ENCODE data around the gene ZSCAN16. TPM values are rescaled to one million over a fixed set of nuclear protein-coding genes. Genes with fewer than 3 reads are reported as not detected.
A peak's percentile ranks its signal among the peaks of the same experiment; 100 is the strongest.
"Not testable (repeated sequence)": the region's sequence is repeated elsewhere in the genome, so short reads cannot be mapped to it uniquely, and the experiment has no call there.

ZSCAN16 gene
- 1 to 10 TPM; 2.8 to 3.6 TPM for total RNA-seq

GRCh38 chr6:28124350-28124970 lies at the start of gene ZSCAN16:
Gene ZSCAN16, plus strand, starts transcription at chr6:28124609. Its CDS starts 835 bp downstream, at chr6:28125444.
- peak; percentile 84 for DNase-seq

DNA sequence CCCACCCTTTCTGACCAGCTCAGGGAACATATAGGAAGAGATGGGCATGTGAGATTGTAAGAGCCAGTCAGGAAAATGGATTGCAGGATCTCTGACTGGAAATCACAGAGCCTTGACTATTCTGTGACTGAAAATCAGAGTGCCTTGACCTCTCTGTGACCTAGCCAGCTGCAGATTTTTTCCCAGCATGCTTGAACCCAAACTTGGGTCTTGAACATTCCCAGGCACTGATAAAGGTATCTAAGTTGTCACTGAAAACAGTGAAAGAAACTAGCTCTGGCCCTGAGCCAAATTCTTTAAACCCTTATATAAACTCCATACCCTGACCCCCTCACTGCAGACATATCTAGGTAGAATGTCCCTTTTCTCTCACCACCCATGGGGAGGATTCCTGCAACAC lies 46.4 kb upstream of the ZSCAN16 start:
- CTCF ChIA-PET: no interaction called here
- Mint-ChIP-seq H3K27me3 (peaks cover 2% of the 10 kb centered on the region), H3K4me1 (ENCODE audit: low read depth) (peaks cover 13% of the 10 kb centered on the region), H3K27ac (no peak overlapping the region), H3K4me3 (no peak overlapping the region), H3K36me3 (no peaks in the 10 kb centered on the region), H3K9me3 (no peaks in the 10 kb centered on the region)
- no peak for DNase-seq
- POLR2A ChIA-PET: no interaction called here
- intact Hi-C loops (cut with micrococcal nuclease): no loop called here

More at GRCh38 chr6:28124350-28124970, at the start of gene ZSCAN16:
- ChIA-PET CTCF (interaction anchor here (0.7 to 3.0 kb wide), 5 partner anchors 15 to 231 kb away, joined by 3 to 16 read pairs (median 7); partner anchors contain the start of genes ZKSCAN3 and ZKSCAN8), POLR2A (interaction anchor here (0.6 to 2.0 kb wide), 6 partner anchors 10 to 241 kb away, joined by 3 to 10 read pairs (median 4); partner anchors contain the start of genes ZKSCAN4 and ZKSCAN8)
- H3K9me3 Mint-ChIP-seq: no peaks in the 10 kb centered on the region
- intact Hi-C loops (cut with micrococcal nuclease): loop anchor here (1.0 to 2.0 kb wide), 2 partner anchors 16 to 20 kb away; partner anchors contain the start of gene ZKSCAN8
- H3K4me1 Mint-ChIP-seq (ENCODE audit: low read depth): peaks cover 35% of the 10 kb centered on the region
- H3K4me3 Mint-ChIP-seq: peak within 1 kb of the TSS; percentile 91
- no peaks in the 10 kb centered on the region for H3K27me3 Mint-ChIP-seq
- H3K27ac Mint-ChIP-seq: peak within 1 kb of the TSS; percentile 91
- peaks cover 28% of the 10 kb centered on the region for H3K36me3 Mint-ChIP-seq

DNA sequence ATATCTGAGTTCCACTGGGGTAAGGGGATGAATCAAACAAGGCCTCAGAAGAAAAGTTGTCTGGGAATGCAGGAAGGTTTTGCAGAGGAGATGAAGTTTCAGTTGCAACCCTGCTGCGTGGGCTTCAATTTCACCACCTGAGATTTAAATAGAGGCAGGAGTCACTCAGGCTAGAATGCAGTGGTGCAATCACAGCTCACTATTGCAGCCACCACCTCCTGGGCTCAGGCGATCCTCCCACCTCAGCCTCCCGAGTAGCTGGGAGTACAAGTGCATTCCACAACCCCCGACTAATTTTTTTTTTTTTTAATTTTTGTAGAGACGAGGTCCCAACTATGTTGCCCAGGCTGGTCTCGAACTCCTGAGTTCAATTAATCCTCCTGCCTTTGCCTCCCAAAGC lies 45.6 kb upstream of the ZSCAN16 start:
- no peak overlapping the region for H3K27ac Mint-ChIP-seq
- H3K27me3 Mint-ChIP-seq: no peaks in the 10 kb centered on the region
- intact Hi-C loops (cut with micrococcal nuclease): no loop called here
- no peak overlapping the region for H3K4me3 Mint-ChIP-seq
- H3K36me3 Mint-ChIP-seq: no peaks in the 10 kb centered on the region
- H3K9me3 Mint-ChIP-seq: no peaks in the 10 kb centered on the region
- ChIA-PET CTCF (no interaction called here), POLR2A (no interaction called here)
- H3K4me1 Mint-ChIP-seq (ENCODE audit: low read depth): peaks cover 20% of the 10 kb centered on the region
- no peak for DNase-seq

- H3K9me3 Mint-ChIP-seq, H3K36me3 Mint-ChIP-seq, DNase-seq, H3K27me3 Mint-ChIP-seq: not testable (repeated sequence)
- Mint-ChIP-seq H3K4me3 (peak within 1 kb of the TSS; percentile 96), H3K27ac (peak within 1 kb of the TSS; percentile 97), H3K4me1 (ENCODE audit: low read depth) (peaks cover 20% of the 10 kb centered on the region)
- POLR2A ChIA-PET: interaction anchor here (0.6 to 1.8 kb wide), 5 partner anchors 12 to 350 kb away, joined by 3 to 8 read pairs (median 3); a partner anchor contains a TSS
- CTCF ChIA-PET: interaction anchor here (0.7 kb wide), 1 partner anchor 18 kb away, joined by 3 read pairs; no protein-coding TSS in a partner anchor
- intact Hi-C loops (cut with micrococcal nuclease): loop anchor here (1.0 to 5.0 kb wide), 6 partner anchors 24 to 506 kb away; partner anchors contain the start of genes ZKSCAN4 and ZSCAN26
Observed at GRCh38 chr6:28080381-28080630, 44.1 kb upstream of the ZSCAN16 start, which contains the start of gene ZNF165. Gene ZNF165, plus strand, starts transcription at chr6:28080568. Its CDS starts 4,913 bp downstream, at chr6:28085481.

- CTCF ChIA-PET: interaction anchor here (0.7 kb wide), 1 partner anchor 17 kb away, joined by 3 read pairs; no protein-coding TSS in a partner anchor
- DNase-seq: peak; percentile 92
Observed at GRCh38 chr6:28080631-28081485, 43.6 kb upstream of the ZSCAN16 start.

DNA sequence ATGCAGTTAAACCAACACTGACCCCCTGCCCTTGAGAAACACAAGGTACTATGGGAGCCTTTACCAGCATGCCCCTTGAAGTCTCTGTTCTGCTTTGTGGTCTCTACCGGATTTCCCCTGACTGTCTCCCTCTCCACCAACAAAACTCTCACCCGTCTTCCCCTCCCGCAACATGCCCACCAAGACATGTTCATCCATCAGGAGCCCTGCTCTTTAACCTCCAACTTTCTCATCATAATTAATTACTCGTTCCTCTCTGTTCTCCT lies 43.0 kb upstream of the ZSCAN16 start:
- H3K4me1 Mint-ChIP-seq (ENCODE audit: low read depth): peaks cover 20% of the 10 kb centered on the region
- H3K9me3 Mint-ChIP-seq: no peaks in the 10 kb centered on the region
- H3K27me3 Mint-ChIP-seq: no peaks in the 10 kb centered on the region
- ChIA-PET CTCF (no interaction called here), POLR2A (interaction anchor here (1.0 to 1.8 kb wide), 2 partner anchors 11 to 23 kb away, joined by 3 to 8 read pairs; no protein-coding TSS in a partner anchor)
- H3K27ac Mint-ChIP-seq: peak overlapping the region; percentile 97
- DNase-seq: peak; percentile 25
- intact Hi-C loops (cut with micrococcal nuclease): loop anchor here (2.0 to 5.0 kb wide), 4 partner anchors 171 to 505 kb away; partner anchors contain the start of genes ZKSCAN4 and ZSCAN26
- peak overlapping the region; percentile 96 for H3K4me3 Mint-ChIP-seq
- peaks cover 13% of the 10 kb centered on the region for H3K36me3 Mint-ChIP-seq

More at GRCh38 chr6:28080631-28081485, 43.6 kb upstream of the ZSCAN16 start:
- Mint-ChIP-seq H3K9me3 (no peaks in the 10 kb centered on the region), H3K4me1 (ENCODE audit: low read depth) (peaks cover 20% of the 10 kb centered on the region), H3K27me3 (no peaks in the 10 kb centered on the region), H3K36me3 (peaks cover 7% of the 10 kb centered on the region), H3K27ac (peak overlapping the region; percentile 97), H3K4me3 (peak overlapping the region; percentile 96)
- intact Hi-C loops (cut with micrococcal nuclease): loop anchor here (1.0 to 5.0 kb wide), 6 partner anchors 23 to 506 kb away; partner anchors contain the start of genes ZKSCAN4 and ZSCAN26
- POLR2A ChIA-PET: interaction anchor here (0.6 to 1.8 kb wide), 4 partner anchors 12 to 351 kb away, joined by 3 to 8 read pairs (median 4); no protein-coding TSS in a partner anchor

- H3K36me3 Mint-ChIP-seq: peaks cover 24% of the 10 kb centered on the region
- peaks cover 6% of the 10 kb centered on the region for H3K9me3 Mint-ChIP-seq
- POLR2A ChIA-PET: no interaction called here
- H3K27ac Mint-ChIP-seq: no peak overlapping the region
- no peak for DNase-seq
- H3K27me3 Mint-ChIP-seq: no peaks in the 10 kb centered on the region
- H3K4me1 Mint-ChIP-seq (ENCODE audit: low read depth): peaks cover 20% of the 10 kb centered on the region
- H3K4me3 Mint-ChIP-seq: no peak overlapping the region
- intact Hi-C loops (cut with micrococcal nuclease): loop anchor here (5.0 kb wide), 2 partner anchors 169 to 184 kb away; partner anchors contain the start of genes ZKSCAN4 and ZSCAN26
- CTCF ChIA-PET: no interaction called here
Observed at GRCh38 chr6:28082939-28083338, 41.5 kb upstream of the ZSCAN16 start.

DNA sequence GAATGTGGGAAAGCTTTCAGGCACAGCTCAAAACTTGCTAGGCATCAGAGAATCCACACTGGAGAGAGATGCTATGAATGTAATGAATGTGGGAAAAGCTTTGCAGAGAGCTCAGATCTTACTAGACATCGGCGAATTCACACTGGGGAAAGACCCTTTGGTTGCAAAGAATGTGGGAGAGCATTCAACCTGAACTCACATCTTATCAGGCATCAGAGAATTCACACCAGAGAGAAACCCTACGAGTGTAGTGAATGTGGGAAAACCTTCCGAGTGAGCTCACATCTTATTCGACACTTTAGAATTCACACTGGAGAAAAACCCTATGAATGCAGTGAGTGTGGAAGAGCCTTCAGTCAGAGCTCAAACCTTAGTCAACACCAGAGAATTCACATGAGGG lies 35.4 kb upstream of the ZSCAN16 start:
- ChIA-PET CTCF (no interaction called here), POLR2A (no interaction called here)
- H3K9me3 Mint-ChIP-seq: peaks cover 33% of the 10 kb centered on the region
- no peak for DNase-seq
- peaks cover 12% of the 10 kb centered on the region for H3K27me3 Mint-ChIP-seq
- no peaks in the 10 kb centered on the region for H3K4me1 Mint-ChIP-seq (ENCODE audit: low read depth)
- H3K36me3 Mint-ChIP-seq: peaks cover 55% of the 10 kb centered on the region
- H3K4me3 Mint-ChIP-seq: no peak overlapping the region
- H3K27ac Mint-ChIP-seq: no peak overlapping the region
- intact Hi-C loops (cut with micrococcal nuclease): no loop called here

DNA sequence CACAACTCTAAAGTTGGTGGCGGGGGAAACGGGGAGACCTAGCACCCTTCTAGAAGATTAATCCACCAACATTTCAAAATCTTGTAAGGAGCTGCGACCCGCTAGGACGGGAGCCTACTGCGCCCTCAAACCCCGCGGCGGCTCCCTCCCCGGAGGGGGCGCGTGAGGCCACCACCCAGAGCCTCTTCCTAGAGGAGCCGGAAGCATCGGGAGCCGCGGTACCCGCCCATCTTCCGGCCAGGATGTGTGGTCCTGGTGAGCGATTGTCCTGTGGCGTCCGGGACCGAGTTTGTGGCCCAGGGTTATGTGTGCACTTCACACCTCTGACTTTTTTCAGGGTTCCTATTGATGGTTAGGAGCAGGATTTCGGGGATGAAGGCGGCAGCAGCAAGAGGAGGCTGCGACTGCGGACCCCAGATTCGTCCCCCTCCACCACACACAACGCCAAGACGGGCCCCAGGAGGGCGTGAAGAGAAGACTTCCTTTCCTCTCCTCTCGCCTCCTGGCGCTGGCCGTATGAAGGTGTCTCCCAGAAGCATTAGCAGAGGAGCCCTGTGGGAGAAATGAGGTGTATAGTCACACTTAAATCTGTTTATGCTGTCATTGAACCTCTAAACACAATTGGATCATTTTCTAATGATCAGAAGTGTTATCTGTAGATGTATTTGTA lies 33.4 kb upstream of the ZSCAN16 start:
- H3K27me3 Mint-ChIP-seq: peaks cover 15% of the 10 kb centered on the region
- CTCF ChIA-PET: no interaction called here
- DNase-seq: no peak
- POLR2A ChIA-PET: no interaction called here
- H3K9me3 Mint-ChIP-seq: peaks cover 33% of the 10 kb centered on the region
- intact Hi-C loops (cut with micrococcal nuclease): no loop called here
- H3K4me3 Mint-ChIP-seq: peak overlapping the region; percentile 17
- H3K27ac Mint-ChIP-seq: no peak overlapping the region
- H3K4me1 Mint-ChIP-seq (ENCODE audit: low read depth): no peaks in the 10 kb centered on the region
- peaks cover 46% of the 10 kb centered on the region for H3K36me3 Mint-ChIP-seq

DNA sequence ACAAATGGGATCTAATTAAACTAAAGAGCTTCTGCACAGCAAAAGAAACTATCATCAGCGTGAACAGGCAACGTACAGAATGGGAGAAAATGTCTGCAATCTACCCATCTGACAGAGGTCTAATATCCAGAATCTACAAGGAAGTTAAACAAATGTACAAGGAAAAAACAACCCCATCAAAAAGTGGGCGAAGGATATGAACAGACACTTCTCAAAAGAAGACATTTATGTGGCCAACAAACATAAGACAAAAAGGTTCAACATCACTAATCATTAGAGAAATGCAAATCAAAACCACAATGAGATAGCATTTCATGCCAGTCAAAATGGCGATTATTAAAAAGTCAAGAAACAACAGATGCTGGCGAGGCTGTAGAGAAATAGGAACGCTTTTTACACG lies 22.2 kb upstream of the ZSCAN16 start:
- H3K4me1 Mint-ChIP-seq (ENCODE audit: low read depth); H3K36me3 Mint-ChIP-seq; H3K9me3 Mint-ChIP-seq; H3K27ac Mint-ChIP-seq; POLR2A ChIA-PET; H3K4me3 Mint-ChIP-seq; intact Hi-C loops (cut with micrococcal nuclease); DNase-seq; H3K27me3 Mint-ChIP-seq: not testable (repeated sequence)
- CTCF ChIA-PET: interaction anchor here (0.7 kb wide), 1 partner anchor 737 kb away, joined by 3 read pairs; no protein-coding TSS in a partner anchor

- CTCF ChIA-PET: interaction anchor here (0.7 kb wide), 1 partner anchor 737 kb away, joined by 3 read pairs; no protein-coding TSS in a partner anchor
- H3K4me1 Mint-ChIP-seq (ENCODE audit: low read depth); intact Hi-C loops (cut with micrococcal nuclease); H3K9me3 Mint-ChIP-seq; H3K36me3 Mint-ChIP-seq; POLR2A ChIA-PET; H3K4me3 Mint-ChIP-seq; DNase-seq; H3K27me3 Mint-ChIP-seq; H3K27ac Mint-ChIP-seq: not testable (repeated sequence)
Observed at GRCh38 chr6:28102699-28103098, 21.7 kb upstream of the ZSCAN16 start.

All from activated CD4-positive, alpha-beta memory T cell treated with anti-CD3 and anti-CD28 coated beads for 36 hours (primary cell).